Measurements from ENCODE around the gene KCNH2.
"Not testable (repeated sequence)": the region's sequence is repeated elsewhere in the genome, so short reads cannot be mapped to it uniquely, and the experiment has no call there.

Gene KCNH2

GRCh38 chr7:150934045-150934766 is 43.9 kb downstream of the KCNH2 start:
- DNase-seq (ENCODE audit: low read depth): no peak

- DNase-seq (ENCODE audit: low read depth): no peak
These were observed 46.8 kb downstream of the KCNH2 start for GRCh38 chr7:150931199-150931869.

- DNase-seq (ENCODE audit: low read depth): no peak
These were observed 49.6 kb downstream of the KCNH2 start for GRCh38 chr7:150928541-150928940.

- no peak for DNase-seq (ENCODE audit: low read depth)
These were observed 50.2 kb downstream of the KCNH2 start for GRCh38 chr7:150927956-150928344.

- DNase-seq (ENCODE audit: low read depth): no peak
These were observed 50.8 kb downstream of the KCNH2 start for GRCh38 chr7:150927157-150927955.

- no peak for DNase-seq (ENCODE audit: low read depth)
These were observed 52.1 kb downstream of the KCNH2 start for GRCh38 chr7:150926066-150926465.

- no peak for DNase-seq (ENCODE audit: low read depth)
These were observed 53.7 kb downstream of the KCNH2 start for GRCh38 chr7:150924369-150924781.

- no peak for DNase-seq (ENCODE audit: low read depth)
These were observed 54.3 kb downstream of the KCNH2 start for GRCh38 chr7:150923802-150924201.

- DNase-seq (ENCODE audit: low read depth): no peak
These were observed 54.9 kb downstream of the KCNH2 start for GRCh38 chr7:150923196-150923595.

- no peak for DNase-seq (ENCODE audit: low read depth)
These were observed 59.0 kb downstream of the KCNH2 start for GRCh38 chr7:150919160-150919559.

GRCh38 chr7:150918378-150918777 is 59.7 kb downstream of the KCNH2 start:
- no peak for DNase-seq (ENCODE audit: low read depth)

- DNase-seq (ENCODE audit: low read depth): no peak
These were observed 60.2 kb downstream of the KCNH2 start for GRCh38 chr7:150917969-150918368.

- DNase-seq (ENCODE audit: low read depth): no peak
These were observed 61.5 kb downstream of the KCNH2 start for GRCh38 chr7:150916670-150917069.

- no peak for DNase-seq (ENCODE audit: low read depth)
These were observed 63.2 kb downstream of the KCNH2 start for GRCh38 chr7:150914966-150915365.

GRCh38 chr7:150914196-150914595 is 63.9 kb downstream of the KCNH2 start:
- DNase-seq (ENCODE audit: low read depth): no peak

GRCh38 chr7:150912427-150912826 is 65.7 kb downstream of the KCNH2 start:
- DNase-seq (ENCODE audit: low read depth): no peak

GRCh38 chr7:150911590-150912267 is 66.4 kb downstream of the KCNH2 start:
- DNase-seq (ENCODE audit: low read depth): no peak

- DNase-seq (ENCODE audit: low read depth): no peak
These were observed 67.1 kb downstream of the KCNH2 start for GRCh38 chr7:150910996-150911422.

- not testable (repeated sequence) for DNase-seq (ENCODE audit: low read depth)
These were observed 67.7 kb downstream of the KCNH2 start for GRCh38 chr7:150910305-150910995.

- no peak for DNase-seq (ENCODE audit: low read depth)
These were observed 68.7 kb downstream of the KCNH2 start for GRCh38 chr7:150909200-150909995.

- DNase-seq (ENCODE audit: low read depth): no peak
These were observed 69.9 kb downstream of the KCNH2 start for GRCh38 chr7:150908173-150908572.

Measured in activated T-cell treated with anti-CD3 and anti-CD28 coated beads for 24 hours (primary cell).